ENCODE measurements around the gene AP1G2. TPM values are rescaled to one million over a fixed set of nuclear protein-coding genes. Genes with fewer than 3 reads are reported as not detected.

The AP1G2 gene
- total and polyA plus RNA-seq, 2 of the 13 experiments (the other 11 are each of a cell fraction or from before 2014, with no cell fraction given): 96.9 to 611 TPM

DNA sequence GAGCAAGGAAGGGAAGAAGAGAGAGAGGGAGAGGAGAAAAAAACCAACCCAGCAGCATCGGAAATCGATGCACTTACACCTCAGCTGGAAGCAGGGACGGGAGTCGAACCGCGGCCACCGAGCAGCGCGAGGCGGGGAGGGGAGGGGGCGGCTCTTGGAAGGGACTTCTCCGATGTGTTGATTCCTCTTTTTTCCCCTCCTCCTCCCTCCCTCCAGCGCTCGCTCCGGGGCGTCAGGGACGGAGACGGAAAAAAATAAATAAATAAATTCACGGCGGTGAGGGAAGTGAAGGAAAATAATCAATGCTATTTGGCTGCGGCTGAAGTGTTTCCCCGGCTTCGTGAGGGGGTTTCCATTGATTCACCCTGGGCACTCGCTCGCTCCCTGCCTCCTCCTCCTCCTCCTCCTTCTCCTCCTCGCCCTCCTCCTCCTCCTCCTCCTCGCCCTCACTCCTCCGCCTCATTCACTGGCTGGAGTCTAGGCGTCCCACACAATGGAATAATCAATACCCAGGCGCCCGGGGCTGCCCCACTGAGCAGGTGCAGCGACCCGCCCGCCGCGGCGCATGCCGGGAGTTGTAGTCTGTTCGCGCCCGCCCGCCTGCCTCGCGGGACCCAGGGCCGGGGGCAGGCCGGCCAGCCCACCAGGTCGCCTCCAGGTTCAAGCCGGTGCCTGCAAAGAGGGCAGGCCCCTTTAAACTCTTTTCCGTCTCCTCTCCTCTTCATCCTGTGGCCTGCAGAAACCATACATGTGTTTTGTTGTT lies 16.1 kb downstream of the AP1G2 start, which contains the start of gene ZFHX2 (continued):
- peak; percentile 97 for TF ChIP-seq ZNF724P (CRISPR knock-in tag; IDR thresholded peaks at IDR 0.05; ENCODE audit: borderline replicate concordance)
- TF ChIP-seq SOX13 (IDR thresholded peaks at IDR 0.05): 0 out of 2 replicates have a peak, but pooled peaks have one; percentile 39
- peak; percentile 32 to 70; a peak in 2 of 4 replicates for TF ChIP-seq SOX13 (CRISPR knock-in tag; conservative IDR thresholded peaks at IDR 0.05 in 1 of 2, IDR thresholded peaks at IDR 0.05 in 1 of 2)
- TF ChIP-seq ZSCAN22 (CRISPR knock-in tag; IDR thresholded peaks at IDR 0.05): no peak
- TF ChIP-seq, protein P1, sequence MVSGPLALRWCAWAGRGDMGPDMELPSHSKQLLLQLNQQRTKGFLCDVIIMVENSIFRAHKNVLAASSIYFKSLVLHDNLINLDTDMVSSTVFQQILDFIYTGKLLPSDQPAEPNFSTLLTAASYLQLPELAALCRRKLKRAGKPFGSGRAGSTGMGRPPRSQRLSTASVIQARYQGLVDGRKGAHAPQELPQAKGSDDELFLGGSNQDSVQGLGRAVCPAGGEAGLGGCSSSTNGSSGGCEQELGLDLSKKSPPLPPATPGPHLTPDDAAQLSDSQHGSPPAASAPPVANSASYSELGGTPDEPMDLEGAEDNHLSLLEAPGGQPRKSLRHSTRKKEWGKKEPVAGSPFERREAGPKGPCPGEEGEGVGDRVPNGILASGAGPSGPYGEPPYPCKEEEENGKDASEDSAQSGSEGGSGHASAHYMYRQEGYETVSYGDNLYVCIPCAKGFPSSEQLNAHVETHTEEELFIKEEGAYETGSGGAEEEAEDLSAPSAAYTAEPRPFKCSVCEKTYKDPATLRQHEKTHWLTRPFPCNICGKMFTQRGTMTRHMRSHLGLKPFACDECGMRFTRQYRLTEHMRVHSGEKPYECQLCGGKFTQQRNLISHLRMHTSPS (CRISPR knock-in tag; IDR thresholded peaks at IDR 0.05; ENCODE audit: low read depth): no peak
- TF ChIP-seq TOPORS (CRISPR knock-in tag; IDR thresholded peaks at IDR 0.05): 0 out of 2 replicates have a peak, but pooled peaks have one; percentile 13
- TF ChIP-seq ZNF230 (CRISPR knock-in tag; IDR thresholded peaks at IDR 0.05): no peak; the same call in none of the 2 replicates
- TF ChIP-seq ZNF557 (CRISPR knock-in tag; IDR thresholded peaks at IDR 0.05): peak; percentile 83; the same call in 1 of the 2 replicates
- 0 out of 2 replicates have a peak, but pooled peaks have one; percentile 56 for TF ChIP-seq ZNF841 (CRISPR knock-in tag; IDR thresholded peaks at IDR 0.05; ENCODE audit: borderline replicate concordance)
- TF ChIP-seq, protein P2, sequence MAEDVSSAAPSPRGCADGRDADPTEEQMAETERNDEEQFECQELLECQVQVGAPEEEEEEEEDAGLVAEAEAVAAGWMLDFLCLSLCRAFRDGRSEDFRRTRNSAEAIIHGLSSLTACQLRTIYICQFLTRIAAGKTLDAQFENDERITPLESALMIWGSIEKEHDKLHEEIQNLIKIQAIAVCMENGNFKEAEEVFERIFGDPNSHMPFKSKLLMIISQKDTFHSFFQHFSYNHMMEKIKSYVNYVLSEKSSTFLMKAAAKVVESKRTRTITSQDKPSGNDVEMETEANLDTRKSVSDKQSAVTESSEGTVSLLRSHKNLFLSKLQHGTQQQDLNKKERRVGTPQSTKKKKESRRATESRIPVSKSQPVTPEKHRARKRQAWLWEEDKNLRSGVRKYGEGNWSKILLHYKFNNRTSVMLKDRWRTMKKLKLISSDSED (CRISPR knock-in tag; IDR thresholded peaks at IDR 0.05): no peak
- TF ChIP-seq SP1 (IDR thresholded peaks at IDR 0.05): no peak
- TF ChIP-seq SP1 (CRISPR knock-in tag; IDR thresholded peaks at IDR 0.05): peak; percentile 55; the same call in 1 of the 2 replicates
- TF ChIP-seq, protein P3, sequence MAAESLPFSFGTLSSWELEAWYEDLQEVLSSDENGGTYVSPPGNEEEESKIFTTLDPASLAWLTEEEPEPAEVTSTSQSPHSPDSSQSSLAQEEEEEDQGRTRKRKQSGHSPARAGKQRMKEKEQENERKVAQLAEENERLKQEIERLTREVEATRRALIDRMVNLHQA (CRISPR knock-in tag; IDR thresholded peaks at IDR 0.05): 0 out of 2 replicates have a peak, but pooled peaks have one; percentile 34
- no peak for TF ChIP-seq TRIM24 (CRISPR knock-in tag; IDR thresholded peaks at IDR 0.05)
- no peak for TF ChIP-seq MLLT10 (CRISPR knock-in tag; IDR thresholded peaks at IDR 0.05)
- no peak for TF ChIP-seq ZNF460 (CRISPR knock-in tag; IDR thresholded peaks at IDR 0.05; ENCODE audit: borderline replicate concordance)
- no peak for TF ChIP-seq ZNF30 (CRISPR knock-in tag; IDR thresholded peaks at IDR 0.05)
- peak; percentile 99 for TF ChIP-seq ZFY (CRISPR knock-in tag; IDR thresholded peaks at IDR 0.05)
- no peak for TF ChIP-seq IKZF1 (IDR thresholded peaks at IDR 0.05)
- TF ChIP-seq, protein P4, sequence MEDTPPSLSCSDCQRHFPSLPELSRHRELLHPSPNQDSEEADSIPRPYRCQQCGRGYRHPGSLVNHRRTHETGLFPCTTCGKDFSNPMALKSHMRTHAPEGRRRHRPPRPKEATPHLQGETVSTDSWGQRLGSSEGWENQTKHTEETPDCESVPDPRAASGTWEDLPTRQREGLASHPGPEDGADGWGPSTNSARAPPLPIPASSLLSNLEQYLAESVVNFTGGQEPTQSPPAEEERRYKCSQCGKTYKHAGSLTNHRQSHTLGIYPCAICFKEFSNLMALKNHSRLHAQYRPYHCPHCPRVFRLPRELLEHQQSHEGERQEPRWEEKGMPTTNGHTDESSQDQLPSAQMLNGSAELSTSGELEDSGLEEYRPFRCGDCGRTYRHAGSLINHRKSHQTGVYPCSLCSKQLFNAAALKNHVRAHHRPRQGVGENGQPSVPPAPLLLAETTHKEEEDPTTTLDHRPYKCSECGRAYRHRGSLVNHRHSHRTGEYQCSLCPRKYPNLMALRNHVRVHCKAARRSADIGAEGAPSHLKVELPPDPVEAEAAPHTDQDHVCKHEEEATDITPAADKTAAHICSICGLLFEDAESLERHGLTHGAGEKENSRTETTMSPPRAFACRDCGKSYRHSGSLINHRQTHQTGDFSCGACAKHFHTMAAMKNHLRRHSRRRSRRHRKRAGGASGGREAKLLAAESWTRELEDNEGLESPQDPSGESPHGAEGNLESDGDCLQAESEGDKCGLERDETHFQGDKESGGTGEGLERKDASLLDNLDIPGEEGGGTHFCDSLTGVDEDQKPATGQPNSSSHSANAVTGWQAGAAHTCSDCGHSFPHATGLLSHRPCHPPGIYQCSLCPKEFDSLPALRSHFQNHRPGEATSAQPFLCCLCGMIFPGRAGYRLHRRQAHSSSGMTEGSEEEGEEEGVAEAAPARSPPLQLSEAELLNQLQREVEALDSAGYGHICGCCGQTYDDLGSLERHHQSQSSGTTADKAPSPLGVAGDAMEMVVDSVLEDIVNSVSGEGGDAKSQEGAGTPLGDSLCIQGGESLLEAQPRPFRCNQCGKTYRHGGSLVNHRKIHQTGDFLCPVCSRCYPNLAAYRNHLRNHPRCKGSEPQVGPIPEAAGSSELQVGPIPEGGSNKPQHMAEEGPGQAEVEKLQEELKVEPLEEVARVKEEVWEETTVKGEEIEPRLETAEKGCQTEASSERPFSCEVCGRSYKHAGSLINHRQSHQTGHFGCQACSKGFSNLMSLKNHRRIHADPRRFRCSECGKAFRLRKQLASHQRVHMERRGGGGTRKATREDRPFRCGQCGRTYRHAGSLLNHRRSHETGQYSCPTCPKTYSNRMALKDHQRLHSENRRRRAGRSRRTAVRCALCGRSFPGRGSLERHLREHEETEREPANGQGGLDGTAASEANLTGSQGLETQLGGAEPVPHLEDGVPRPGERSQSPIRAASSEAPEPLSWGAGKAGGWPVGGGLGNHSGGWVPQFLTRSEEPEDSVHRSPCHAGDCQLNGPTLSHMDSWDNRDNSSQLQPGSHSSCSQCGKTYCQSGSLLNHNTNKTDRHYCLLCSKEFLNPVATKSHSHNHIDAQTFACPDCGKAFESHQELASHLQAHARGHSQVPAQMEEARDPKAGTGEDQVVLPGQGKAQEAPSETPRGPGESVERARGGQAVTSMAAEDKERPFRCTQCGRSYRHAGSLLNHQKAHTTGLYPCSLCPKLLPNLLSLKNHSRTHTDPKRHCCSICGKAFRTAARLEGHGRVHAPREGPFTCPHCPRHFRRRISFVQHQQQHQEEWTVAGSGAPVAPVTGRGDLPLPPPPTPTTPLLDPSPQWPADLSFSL (CRISPR knock-in tag; IDR thresholded peaks at IDR 0.05): no peak
